Esophagus mucosa (tissue), 1 donor: ENCODE data around the gene SPTA1. TPM values are rescaled to one million over a fixed set of nuclear protein-coding genes. Genes with fewer than 3 reads are reported as not detected.

Experiments used
- ATAC-seq: fragments of 200-7000 bp; cut with Tn5 transposase; one replicate; pipeline ENCODE4 v1.9.1; 2020
- total RNA-seq: library from RNA; stranded (reverse); gene quantifications from one replicate; pipeline ENCODE4 v1.2.4, GENCODE V29; 2023
- donor health status: DM: yes; HTN: yes; CAD: no.

The SPTA1 gene
- total RNA-seq, 1 donor from 2014 or later = not detected

- no peak for ATAC-seq
Measured at GRCh38 chr1:158681606-158682005, 4.9 kb downstream of the SPTA1 start.

- no peak for ATAC-seq
Measured at GRCh38 chr1:158679289-158679688, 7.2 kb downstream of the SPTA1 start.

GRCh38 chr1:158675563-158676323 is 10.8 kb downstream of the SPTA1 start:
- no peak for ATAC-seq

- ATAC-seq = no peak
Measured at GRCh38 chr1:158674302-158674701, 12.2 kb downstream of the SPTA1 start.

- ATAC-seq = no peak
Measured at GRCh38 chr1:158666037-158666436, 20.5 kb downstream of the SPTA1 start.

GRCh38 chr1:158654571-158654970 is 31.9 kb downstream of the SPTA1 start:
- ATAC-seq = no peak

GRCh38 chr1:158654086-158654485 is 32.4 kb downstream of the SPTA1 start:
- ATAC-seq = no peak

GRCh38 chr1:158652721-158653334 is 33.7 kb downstream of the SPTA1 start:
- ATAC-seq = no peak

- no peak for ATAC-seq
Measured at GRCh38 chr1:158649052-158649451, 37.5 kb downstream of the SPTA1 start.

- no peak for ATAC-seq
Measured at GRCh38 chr1:158646465-158646864, 40.0 kb downstream of the SPTA1 start.

- no peak for ATAC-seq
Measured at GRCh38 chr1:158644449-158644848, 42.1 kb downstream of the SPTA1 start.

- ATAC-seq = no peak
Measured at GRCh38 chr1:158638904-158639303, 47.6 kb downstream of the SPTA1 start.

GRCh38 chr1:158638146-158638545 is 48.4 kb downstream of the SPTA1 start:
- no peak for ATAC-seq

- ATAC-seq = no peak
Measured at GRCh38 chr1:158613764-158614163, 72.8 kb downstream of the SPTA1 start.

- ATAC-seq = no peak
Measured at GRCh38 chr1:158611916-158612315, 74.6 kb downstream of the SPTA1 start.

- ATAC-seq = no peak
Measured at GRCh38 chr1:158607296-158607695, 79.2 kb downstream of the SPTA1 start.

- no peak for ATAC-seq
Measured at GRCh38 chr1:158604968-158605367, 81.5 kb downstream of the SPTA1 start, which contains the start of gene OR10Z1. OR10Z1 (plus strand) TSS chr1:158605268; CDS start chr1:158606439, 1,171 bp downstream.

GRCh38 chr1:158600735-158601134 is 85.8 kb downstream of the SPTA1 start:
- no peak for ATAC-seq

GRCh38 chr1:158586942-158587341 is 99.6 kb downstream of the SPTA1 start:
- ATAC-seq = no peak

- ATAC-seq = no peak
Measured at GRCh38 chr1:158583962-158584361, 102.6 kb downstream of the SPTA1 start.

GRCh38 chr1:158579733-158580132 is 106.8 kb downstream of the SPTA1 start, which contains the start of gene OR10X1:
OR10X1 (minus strand) TSS chr1:158579899; CDS start chr1:158579899, 0 bp downstream.
- ATAC-seq = no peak

- no peak for ATAC-seq
Measured at GRCh38 chr1:158577561-158577960, 109.0 kb downstream of the SPTA1 start.

GRCh38 chr1:158572226-158572625 is 114.3 kb downstream of the SPTA1 start:
- ATAC-seq = no peak

- no peak for ATAC-seq
Measured at GRCh38 chr1:158570480-158570879, 116.0 kb downstream of the SPTA1 start, which contains the start of gene OR6P1. OR6P1 (minus strand) TSS chr1:158570580; CDS start chr1:158563604, 6,976 bp downstream.
